DMS 273 treated with DMSO at 0.1 percent for 48 hours (cell line): Measurements from ENCODE around the gene AUTS2.
"Not testable (repeated sequence)": the region's sequence is repeated elsewhere in the genome, so short reads cannot be mapped to it uniquely, and the experiment has no call there.

Experiments
- DNase-seq: peaks from one replicate; lab custom pipeline; 2025; lab: John Stamatoyannopoulos, UW

The AUTS2 gene

DNA sequence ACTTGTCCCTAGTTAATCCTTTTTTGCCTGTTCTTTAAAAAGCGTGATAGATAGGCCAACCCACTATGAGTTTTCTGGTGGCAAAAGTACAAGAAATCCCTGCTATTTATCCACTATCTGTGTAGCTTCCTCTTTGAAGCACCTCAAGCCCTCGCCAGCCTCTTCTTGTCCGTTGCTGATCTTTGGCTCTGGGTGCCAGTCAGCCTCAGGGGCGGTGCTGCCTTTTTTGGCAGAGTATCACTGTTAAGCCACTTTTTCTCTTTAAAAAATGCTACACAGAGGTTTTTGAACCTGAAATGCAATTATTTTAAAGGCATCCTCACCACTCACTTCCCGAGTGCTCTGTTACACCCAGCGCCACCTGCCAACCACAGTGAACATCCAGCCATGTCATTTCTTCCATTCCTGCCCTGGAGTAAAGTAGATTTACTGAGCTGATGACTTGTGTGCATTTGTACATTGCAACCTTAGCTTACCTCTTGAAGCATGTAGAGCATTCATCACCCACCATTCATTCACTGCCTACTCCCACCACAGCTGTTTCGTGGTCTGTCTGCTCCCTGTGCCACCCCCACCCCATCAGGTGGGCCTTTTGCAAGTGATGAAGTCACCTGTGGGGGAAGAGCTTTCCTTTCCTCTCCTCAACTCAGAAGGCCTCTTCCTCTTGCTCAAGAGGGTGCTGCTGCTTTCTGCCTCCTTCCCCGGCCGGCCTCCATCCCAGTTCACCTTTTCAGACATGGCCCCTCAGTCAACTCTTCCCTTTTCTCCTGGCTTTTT, 1119.5 kb downstream of the AUTS2 start:
- no peak for DNase-seq

DNA sequence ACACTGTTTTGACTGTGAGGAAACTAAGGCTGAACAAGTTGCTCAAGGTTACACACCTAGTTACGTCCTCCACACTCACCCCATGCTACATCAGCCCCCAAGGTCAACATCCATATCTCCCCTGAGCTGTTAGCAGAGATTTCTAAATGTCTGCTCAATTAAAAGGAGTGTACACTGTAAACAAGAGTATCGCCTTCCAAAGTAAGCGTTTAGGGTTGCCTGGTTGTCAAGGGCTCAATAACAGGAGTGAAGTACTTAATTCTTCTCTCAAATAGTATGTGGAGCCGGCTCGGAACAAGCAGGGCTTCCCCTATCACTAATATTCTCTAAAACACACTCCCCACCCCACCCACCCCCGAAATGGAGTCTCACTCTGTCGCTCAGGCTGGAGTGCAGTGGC, 1120.8 kb downstream of the AUTS2 start:
- no peak for DNase-seq

DNA sequence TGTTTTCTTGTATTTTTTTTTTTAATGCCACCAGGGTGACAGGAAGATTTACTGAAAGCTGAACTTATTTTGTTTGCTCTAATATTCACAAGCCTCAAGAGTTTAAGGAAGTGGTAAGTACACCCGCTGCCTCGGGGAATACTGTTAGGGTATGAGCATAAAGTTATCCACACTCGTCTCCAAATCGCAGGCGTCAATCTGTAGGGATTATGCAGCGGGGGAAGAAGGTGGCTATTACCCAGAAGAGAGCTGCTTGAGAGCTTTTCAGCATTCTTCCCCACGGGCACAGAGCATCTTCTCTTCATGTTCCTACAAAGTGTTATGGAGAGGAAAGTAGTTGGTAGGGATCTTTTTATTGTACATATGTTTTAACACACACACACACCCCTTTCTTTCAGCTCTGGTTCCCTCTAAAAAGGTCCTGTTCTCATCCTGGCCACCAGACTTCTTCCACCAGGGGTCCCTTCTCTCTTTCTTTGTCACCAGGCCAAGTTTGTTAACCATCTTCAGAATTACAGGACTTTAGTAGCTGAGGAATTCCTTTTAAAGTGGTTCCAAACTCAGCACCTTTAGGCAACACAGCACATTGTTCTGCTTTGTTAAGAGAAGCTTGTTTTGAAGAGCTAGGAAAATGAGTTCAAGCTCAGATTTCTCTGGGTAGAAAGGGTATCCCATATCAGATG, 1122.1 kb downstream of the AUTS2 start:
- DNase-seq, result no peak

DNA sequence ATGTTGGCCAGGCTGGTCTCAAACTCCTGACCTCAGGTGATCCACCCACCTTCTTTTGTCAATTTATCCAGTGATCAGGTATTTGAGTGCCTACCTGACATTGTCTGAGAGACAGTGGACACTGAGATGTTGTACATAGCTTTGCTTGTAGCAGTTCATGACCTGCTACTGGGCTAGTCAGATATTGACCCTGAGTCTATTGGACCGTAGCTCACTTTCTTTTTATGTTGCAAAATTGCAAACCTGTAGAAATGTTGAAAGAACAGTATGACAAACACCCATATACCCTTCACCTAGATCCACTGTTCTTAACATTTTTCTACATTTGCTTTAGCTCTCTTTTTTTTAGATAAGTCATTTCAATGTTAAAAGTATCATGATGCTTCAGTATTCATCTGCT, 1123.2 kb downstream of the AUTS2 start:
- no peak for DNase-seq

DNA sequence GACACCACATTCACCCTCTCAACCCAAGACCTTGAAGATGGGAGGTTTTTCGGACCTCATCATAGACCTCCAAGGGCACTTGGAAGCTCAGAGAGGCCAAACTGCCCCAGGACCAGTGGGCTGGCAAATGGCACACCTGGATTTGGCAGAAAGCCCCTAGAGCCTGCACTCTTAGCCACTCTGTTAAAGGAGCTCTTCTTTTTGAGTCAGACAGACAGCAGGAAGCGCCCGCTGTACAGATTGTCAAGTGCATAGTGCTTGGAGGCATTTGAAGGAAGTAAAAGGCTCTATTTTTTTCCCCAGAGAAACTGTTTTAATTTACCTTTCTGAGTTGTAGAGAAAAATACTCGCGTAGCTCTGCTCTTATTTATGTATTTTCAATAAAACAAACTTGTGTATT, 1125.1 kb downstream of the AUTS2 start:
- no peak for DNase-seq

DNA sequence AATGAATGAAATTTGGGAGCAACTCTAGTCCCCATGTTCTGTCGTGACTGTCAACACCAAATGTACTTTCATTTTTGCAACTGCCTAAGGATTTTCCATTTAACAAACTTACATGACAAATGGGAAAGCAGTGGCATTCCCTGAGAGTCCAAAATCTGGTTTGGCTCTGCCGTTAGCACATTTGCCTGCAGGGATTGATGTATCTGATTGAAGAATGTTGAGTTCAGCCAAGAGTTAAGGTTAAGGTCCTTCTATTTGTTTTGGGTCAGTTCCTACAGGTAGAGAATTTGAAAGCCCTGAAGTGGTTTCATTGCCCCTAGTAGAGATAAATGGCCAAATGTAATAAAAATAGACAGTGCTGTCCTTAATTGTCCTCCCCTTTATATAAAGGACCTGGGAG, 1127.2 kb downstream of the AUTS2 start:
- DNase-seq, result no peak

DNA sequence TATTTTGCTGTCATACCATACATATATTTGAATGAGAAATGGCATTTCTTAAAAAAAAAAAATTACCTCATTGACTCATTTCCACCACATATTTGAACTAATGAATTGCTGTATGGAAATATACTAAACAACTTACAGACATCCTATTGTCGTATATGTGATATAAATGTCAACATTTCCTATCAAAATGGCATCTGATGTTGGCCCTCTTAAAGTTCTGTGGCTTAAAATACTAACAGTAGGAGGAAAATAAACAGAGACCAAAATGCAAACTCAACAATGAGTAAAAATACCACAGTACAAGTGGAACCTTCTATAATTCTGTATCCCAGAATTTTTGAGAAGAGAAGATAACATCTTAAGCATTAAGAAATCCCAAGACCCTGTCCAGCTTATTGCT, 1128.0 kb downstream of the AUTS2 start:
- no peak for DNase-seq

DNA sequence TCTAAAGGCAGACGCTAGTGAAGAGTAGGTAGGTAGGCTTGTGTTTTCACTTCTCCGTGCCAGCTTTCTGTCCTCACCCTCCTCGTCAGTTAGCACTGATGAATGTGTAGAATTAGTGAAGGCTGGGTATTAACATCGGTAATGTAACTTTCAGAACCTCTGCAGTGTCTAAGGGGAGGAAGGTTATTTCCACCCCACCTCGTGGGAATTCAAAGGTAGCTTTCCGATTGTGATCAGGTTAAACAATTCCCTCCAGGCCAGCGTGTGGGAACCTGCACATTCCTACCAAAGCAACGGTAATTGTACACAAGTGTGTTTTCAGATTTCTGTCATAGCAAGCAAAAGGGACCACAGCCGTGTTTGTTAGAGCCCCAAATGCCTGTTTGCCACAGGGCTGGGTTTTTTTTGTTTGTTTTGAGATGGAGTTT, 1128.7 kb downstream of the AUTS2 start:
- no peak for DNase-seq

DNA sequence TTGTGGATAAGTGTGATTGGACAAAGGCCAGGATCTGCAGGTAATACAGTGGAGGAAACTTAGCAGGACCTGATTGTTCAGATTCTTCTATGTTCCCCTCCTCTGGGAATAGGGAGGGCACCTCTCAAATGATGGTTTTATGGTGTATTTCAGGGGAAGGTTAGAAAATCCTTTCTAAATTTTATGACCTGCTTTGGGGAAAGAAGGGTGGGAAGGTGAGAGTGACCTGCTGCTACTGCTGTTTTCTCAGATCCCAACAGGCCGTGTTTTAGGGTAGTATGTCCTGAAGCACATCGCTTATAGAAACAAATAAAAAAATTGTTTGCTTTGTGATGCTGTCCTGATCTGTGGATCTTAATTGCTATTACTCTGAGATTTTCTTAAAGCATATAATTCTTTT, 1129.6 kb downstream of the AUTS2 start:
- no peak for DNase-seq

DNA sequence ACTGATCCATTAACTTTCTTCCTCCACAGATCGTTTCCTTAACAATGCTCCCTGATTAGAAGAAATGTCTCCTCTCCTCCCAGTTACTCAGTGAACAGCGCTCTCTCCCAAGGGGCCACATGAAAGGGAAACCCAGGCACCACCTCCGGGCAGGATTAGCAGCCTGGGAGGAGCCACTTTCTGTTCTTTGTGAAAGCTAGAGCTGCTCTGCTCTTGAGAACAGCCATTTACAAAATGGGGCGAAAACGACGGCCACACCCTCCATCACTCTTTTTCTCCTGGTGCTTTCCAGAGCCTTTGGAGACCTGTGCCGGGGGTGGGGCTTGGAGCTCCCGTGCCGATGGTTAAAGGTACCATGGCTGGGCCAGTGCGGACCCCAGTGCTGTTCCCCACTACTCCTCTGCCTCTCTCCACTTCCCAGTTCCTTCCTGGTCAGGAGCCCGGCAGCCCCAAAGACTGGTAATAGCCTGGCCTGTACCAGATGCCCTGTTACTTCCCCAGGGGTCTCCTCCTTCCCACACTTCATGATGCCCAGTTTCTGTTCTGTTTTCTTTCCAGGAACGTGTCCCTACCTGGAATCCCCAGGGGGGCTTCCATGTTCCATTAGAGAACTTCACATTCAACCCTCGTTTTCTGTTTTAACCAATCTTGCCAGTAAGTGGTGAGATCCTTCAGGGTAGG, 1130.7 kb downstream of the AUTS2 start:
- no peak for DNase-seq

DNA sequence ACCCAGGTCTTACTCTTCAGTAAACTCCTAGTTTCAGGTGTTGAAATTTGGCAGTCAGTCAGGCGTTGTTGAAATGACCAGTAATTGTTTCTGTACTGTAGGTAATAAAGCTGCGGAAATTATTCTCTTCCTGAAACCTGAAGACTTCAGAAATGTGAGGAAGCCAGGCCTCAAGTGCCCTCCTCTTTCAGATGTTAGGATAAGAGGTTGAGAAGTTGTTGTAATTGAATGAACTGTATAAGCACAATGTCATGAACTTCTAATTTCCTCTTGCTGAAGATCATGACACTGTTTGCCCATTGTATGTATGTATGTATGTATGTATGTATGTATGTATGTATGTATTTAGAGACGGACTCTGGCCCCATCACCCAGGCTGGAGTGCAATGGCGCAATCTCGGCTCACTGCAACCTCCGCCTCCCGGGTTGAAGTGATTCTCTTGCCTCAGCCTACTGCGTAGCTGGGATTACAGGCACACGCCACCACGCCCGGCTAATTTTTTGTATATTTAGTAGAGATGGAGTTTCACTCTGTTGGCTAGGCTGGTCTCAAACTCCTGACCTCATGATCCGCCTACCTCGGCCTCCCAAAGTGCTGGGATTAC, 1131.4 kb downstream of the AUTS2 start:
- DNase-seq, result not testable (repeated sequence)

DNA sequence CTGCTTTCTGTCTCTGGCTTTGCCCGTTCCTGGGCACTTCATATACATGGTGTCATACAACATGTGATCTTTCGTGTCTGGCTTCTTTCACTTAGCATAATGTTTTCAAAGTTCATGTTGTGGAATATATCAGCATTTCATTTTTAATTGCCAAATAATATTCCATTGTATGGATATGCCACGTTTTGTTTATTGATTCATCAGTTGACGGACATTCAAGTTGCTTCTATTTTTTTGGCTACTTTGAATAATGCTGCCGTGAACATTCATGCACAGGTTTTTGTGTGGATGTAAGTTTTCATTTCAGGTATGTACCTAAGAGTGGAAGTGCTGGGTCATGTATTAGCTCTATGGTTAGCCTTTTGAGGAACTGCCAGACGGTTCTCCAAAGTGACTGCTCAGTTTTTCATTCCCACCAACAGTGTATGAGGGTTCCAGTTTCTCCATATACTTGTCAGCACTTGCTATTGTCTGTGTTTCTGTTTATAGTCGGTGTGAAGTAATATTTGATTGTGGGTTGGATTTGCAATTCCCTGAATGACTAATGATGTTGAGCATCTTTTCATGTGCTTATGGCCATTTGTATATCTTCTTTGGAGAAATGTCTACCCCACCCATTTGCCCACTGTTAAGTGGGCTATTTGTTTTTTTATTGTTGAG, 1132.3 kb downstream of the AUTS2 start:
- DNase-seq, result no peak

DNA sequence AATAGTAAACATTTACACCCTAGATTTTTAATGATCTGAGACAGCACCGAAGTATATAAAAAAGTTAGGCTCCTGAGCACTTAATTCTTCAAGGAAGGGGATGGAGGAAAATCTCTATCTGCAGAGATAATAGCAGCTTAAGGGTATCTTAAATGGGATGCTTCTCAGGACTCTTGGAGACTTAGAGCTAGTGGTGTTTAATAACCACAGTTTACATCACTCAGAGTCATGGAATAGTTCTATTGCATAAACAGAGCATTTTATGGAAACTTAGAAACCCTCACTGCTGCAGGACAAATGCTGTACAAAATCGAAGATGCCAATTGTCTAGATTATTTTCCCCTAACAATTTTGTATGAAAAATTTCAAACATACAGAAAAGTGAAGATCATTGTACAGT, 1134.8 kb downstream of the AUTS2 start:
- DNase-seq, result no peak

DNA sequence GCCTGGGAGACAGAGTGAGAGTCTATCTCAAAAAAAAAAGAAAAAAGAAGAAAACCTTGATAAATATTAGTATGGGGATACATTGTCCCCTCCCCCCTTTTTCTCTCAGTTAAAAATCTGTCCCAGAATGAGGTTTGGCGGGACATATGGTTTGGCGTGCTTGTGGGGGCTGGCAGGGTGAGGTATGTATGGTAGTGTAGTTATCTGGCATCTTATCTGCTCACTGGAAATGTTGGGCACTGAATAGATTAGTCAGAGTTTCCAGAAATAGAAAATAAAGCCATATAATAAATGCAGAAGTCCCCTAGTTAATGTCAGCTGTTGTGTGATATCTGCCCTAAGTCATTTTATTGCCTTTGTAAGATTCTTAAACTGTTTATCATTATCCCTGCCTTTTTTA, 1136.1 kb downstream of the AUTS2 start:
- no peak for DNase-seq

DNA sequence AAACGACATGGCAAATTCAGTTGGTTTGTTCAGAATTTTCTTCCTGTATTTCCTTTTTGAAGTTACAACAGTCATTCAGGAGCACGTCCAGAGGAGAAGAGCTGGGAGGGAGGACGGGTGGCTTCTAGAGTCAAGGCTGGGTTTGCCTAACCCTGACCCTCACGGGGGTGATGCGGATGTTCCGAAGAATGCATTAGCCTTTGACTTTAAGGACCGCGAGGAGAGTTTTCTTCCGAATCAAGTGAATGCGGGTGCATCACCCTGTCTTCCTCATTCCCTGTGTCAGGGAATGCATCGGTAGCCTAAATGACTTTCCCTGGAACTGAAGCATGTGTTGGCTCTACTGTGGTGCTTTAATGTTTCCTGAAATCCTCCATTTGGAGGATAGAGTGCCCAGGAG, 1137.0 kb downstream of the AUTS2 start:
- no peak for DNase-seq

DNA sequence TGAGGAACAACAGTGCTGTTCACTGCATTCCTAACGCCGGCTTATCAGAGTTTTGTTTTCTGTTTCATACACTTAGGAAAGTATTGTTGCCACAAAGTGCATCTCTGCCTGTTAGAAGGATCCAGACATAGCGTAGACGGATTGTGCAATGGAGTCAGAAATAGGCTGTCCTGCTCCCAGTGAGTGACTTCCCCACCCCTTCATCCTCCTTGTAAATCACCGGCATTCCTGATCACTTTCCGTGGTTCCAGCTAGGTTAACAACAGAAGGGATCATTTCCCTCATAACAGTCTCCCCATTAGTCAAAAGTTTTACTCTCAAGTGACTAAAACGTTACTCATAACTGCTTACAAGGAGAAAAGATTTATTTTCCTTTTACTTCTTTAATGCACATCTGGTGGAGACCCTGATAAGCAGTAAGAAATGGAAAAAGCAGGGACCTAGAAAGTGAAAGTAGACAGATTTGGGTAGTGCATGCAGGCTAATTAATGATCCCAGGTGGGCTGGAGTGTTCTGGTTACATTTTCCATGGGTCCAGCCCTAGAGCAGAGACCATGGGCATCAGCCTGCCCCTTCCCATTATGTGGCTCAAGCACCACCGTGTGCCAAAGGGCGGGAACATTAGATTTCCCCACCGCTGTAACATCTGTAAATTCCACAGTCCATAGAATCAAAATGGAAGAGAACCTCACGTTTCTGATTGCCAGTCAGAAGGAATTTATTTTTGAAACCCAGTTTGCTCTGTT, 1138.6 kb downstream of the AUTS2 start:
- DNase-seq, result no peak

DNA sequence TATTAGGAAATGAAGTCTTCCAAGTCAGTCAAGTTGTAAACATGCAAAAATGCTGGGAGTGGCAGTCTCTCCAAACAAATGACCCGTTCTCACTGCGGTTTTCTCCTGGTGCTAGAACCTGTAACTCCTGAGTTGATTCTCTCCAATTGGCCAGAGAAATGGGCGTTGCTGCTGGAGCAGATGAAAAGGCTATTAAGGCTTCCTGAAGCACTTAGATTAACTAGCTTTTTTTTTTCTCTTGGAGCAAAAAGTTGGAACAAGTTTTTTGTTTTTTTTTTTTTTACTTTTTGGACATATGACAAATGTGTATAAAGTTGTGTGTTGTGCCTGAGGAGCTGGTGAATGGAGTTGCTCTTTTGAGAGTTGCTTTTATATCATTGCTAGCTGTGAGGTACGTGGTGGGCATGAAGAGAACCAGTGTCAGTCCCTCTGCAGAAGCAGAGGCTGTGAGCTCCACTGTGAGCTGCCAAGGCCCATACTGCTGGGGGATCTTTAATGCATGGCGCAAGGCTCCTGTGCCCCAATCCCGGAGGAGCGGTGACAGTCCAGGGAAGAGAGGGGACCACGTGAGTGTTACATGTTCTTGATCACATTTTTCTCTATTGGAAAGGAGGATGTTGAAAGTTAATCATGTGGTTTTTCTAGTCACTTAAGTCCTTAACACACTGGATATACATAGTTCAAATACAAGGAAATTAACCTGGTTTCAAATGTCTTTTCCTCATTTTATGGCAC, 1140.0 kb downstream of the AUTS2 start:
- no peak for DNase-seq

DNA sequence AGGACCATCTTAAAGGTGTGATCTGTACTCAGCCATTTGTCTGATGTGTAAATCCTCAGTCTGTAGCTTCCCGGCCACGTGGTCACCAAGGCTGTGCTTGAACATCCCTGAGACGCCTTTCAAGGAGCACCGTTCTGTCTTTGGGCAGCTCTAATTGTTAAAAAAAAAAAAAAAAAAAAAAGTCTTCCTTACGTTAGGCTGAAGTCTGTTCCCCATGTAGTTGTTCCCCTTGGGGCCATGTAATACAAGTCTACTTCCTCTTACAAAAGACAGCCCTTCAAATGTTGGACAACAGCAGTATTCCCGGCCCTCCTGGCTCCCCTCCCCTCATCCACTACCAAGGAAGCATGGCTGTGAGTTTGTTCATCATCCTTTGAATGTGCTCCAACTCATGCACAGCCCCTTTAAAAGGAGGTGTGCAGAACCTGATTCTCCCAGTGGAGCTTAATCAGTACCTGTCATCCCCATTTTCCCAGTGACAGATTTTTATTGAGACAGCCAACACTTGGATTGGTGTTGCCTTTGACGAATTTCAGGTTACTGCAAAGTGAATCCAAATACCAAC, 1141.5 kb downstream of the AUTS2 start:
- DNase-seq, result no peak

DNA sequence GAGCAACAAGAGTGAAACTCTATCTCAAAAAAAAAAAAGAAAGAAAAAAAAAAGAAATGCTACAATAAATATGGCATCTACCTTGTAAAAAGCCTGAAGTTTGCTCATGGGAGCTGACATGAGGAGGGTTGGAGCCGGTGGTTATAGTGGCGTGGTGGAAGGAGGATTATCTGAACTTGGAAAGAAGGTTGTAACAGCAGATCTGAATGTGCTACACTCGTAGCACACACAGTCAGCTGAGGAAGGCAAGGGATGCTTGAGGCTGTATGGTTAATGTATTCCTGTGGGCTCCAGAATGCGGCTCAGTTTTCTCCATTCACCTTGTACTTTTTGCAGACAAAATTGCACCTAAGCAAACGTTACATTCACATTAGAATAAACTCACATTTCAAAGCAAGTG, 1143.4 kb downstream of the AUTS2 start:
- no peak for DNase-seq

DNA sequence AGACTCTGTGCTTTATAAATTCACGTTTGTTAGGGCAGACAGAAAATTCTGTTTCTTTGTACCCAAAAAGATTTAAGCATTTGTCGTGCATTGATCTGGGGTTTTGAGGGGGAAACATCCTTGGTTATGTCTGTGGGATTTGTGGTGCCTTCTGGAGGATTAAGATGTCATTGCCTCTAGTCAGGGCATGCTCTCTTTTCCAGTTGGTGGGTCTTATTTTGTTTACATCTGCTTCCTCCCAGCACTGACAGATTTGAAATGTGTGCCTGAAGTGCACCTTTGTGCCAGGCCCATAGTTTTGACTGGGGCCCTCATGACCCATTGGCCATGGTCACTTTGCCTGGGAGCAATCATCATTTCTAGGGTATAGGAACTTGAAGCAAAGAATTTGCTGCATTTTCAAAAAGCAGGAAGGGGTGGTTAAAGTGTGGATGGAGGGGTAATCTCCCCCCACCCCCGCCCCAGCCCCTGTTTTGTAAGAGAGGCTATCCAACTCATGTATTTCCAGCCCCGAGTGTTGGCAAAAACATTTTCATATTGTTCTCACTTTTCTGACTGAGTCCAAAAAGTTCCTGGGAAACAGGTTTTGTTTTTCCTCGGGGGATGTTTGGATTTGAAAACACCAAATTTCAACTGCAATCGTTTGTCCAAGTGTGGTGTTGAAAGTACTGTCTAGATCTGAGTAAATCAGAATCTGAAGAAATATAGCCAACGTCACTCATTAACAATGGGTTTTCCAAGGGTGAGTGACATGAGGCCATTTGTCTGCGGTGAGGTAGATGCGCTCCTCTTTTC, 1145.5 kb downstream of the AUTS2 start:
- no peak for DNase-seq
